Activated CD4-positive, alpha-beta T cell treated with anti-CD3 and anti-CD28 coated beads for 24 hours (primary cell): Measurements from ENCODE around the gene BCL6.
"Not testable (repeated sequence)": the region's sequence is repeated elsewhere in the genome, so short reads cannot be mapped to it uniquely, and the experiment has no call there.

Experiments
- DNase-seq, 2 donors: peaks; one replicate each; pipeline ENCODE4 v3.0.0-alpha.2; 2020; ENCODE audit warnings: low read depth in 2 of 2

The BCL6 gene

DNA sequence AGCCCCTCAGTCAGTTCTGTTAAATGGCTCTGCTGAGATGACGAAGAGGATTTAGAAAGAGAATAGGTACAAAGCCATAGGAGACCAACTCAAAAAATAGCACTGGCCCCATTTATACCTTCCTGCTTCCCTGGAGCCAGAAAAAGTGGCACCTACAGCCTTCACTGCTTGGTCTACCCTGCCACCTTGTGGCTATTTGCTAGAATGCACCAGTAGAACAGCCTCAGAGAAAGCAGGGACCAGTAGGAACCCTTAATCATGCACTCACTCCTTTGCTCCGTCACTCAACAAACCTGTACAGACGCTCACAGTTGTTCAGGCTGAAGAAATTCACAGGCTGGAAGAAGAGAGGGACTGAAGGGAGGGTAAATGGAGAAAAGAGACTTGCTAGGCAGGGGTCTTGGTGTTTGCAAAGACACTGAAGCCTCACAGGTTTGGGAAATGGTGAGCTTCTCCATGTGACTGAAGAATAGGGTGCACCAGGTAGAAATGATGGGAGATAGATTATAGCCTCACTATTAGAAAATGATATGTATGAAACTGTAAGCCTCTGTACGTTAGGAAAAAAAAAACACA, 30.8 kb downstream of the BCL6 start:
- DNase-seq = peak; percentile 59 to 65

DNA sequence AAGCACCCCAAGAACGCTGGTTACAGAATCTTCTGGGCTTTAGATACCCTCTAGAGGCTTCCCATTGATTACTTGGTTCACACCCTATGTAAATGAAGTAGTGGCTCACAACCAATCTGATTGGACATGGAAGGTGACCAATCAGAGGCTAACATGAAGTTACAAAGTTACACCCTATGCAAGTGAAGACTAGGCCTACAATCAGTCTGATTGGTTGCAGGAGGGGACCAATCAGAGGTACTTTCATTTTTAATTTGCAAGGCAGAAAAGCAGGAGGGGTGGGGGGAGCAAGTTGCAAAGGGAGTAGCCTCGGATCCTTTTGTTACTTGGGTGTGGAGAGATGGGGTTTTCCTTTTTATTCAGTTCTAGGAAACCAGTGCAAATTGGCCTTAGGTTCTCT, 31.8 kb downstream of the BCL6 start:
- DNase-seq = no peak

DNA sequence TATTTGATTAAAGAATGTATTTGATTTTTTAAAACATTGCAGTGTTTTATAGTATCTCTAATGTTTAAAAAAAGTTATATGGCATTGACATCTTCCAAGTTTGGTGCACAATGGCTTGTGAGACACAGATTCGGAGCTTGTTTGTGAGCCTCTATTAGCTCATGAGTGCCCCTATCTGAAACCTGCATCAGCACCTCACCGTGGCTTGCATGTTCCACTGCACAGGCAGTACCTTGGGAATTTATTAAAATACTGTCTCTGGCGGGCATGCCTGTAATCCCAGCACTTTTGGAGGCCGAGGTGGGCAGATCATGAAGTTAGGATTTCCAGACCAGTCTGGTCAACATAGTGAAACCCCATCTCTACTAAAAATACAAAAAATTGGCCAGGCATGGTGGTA, 36.1 kb downstream of the BCL6 start:
- DNase-seq = no peak

DNA sequence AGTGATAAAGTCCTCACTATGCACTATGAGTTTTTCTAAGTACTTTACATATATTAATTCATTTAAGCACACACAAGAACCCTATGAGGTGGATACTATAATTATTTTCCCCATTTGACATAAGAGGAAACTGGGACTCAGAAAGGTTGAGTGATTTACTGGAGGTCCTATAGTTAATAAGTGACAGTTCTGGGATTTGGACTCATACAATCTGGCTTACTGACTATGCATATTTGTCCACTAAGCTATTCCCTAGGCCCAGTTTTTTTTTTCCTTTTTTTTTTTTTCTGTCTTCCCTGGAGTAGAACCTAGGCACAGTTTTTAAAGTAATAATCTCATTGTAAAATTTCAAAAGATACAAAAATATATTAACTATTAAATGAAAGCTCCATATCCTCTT, 36.6 kb downstream of the BCL6 start:
- no peak for DNase-seq

DNA sequence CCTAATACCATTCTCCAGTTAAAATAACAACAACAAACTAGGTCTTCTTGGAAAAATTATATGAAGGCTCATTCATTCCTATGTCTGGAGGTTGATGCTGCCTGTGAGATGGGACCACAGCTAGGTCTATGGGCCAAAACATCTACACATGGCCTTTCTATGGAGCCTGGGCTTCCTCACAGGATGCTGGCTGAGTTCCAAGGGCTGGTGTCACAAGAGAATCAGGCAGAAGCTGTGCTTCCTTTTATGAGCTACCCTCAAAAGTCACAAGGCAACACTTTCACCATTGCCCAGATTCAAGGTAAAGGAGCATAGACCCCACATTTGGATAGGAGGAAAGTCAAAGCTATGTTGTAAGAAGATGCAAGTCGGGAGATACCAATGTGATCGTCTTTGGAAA, 38.3 kb downstream of the BCL6 start:
- no peak for DNase-seq

DNA sequence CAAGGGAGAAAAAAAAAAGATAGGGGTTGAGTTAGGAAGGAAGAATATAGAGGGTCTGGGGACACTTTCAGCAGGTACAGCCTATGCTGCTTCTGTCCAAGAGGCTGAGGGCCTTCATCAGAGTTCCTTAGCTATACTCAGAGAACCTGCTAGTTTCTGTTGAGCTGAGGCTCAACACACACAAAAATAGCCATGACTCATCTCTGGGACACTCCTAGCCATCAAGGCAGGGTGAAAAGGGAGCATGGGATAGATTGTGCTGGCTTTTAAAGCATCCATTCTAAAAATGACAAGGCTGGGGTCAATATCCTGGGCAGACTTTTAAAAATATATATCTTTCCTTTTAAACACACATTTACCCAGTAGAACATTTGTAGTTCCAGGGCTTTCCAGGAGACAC, 40.1 kb downstream of the BCL6 start:
- no peak for DNase-seq

DNA sequence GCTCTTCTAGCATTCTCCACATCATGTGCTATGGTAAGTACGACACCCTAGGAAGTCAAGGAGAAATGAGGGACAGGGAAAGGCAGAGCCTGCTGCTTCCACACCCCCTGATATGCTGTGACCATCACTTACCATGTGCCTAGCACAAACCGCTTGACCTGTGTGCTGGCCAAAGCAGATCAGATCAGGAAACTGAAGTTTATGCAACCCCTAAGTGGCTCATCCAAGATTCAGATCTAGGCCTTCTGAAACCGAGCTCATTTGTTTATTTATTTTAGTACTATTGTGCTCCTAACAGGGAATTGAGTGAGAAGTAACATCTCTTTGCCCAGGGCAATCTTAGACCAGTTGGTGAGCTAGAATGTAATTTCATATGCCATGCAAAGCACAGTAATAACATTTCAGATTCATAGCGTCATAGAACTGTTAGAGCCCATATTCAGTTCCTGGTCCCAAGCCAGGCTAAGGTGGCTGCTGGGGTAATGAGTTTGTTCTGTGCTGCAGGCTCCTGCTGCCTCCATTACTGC, 42.7 kb downstream of the BCL6 start, which contains the start of gene RTP2:
TSS of gene RTP2 (minus strand) at position 51 of the 527 bp plus-strand sequence. CDS start 429 bp downstream, outside the sequence.
- no peak for DNase-seq

DNA sequence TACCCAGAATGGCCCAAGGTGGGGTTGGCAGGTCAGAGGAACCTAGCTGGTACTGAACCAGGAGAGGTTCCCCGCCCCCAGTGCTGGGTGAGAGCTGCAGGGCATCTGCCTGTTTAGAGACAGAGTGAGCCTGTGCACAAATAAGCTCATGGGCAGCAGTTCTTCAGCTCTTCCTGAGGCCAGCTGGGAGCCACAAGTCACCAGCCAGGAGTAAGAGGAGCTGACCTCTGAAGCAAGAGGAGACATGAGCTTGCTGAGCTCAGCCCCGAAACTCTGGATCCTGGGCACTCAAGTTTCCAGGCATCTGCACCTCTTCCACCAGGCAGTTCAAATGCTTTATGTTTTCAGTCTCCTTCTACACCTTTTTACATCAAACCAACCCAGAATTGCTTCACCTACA, 45.0 kb downstream of the BCL6 start:
- no peak for DNase-seq

DNA sequence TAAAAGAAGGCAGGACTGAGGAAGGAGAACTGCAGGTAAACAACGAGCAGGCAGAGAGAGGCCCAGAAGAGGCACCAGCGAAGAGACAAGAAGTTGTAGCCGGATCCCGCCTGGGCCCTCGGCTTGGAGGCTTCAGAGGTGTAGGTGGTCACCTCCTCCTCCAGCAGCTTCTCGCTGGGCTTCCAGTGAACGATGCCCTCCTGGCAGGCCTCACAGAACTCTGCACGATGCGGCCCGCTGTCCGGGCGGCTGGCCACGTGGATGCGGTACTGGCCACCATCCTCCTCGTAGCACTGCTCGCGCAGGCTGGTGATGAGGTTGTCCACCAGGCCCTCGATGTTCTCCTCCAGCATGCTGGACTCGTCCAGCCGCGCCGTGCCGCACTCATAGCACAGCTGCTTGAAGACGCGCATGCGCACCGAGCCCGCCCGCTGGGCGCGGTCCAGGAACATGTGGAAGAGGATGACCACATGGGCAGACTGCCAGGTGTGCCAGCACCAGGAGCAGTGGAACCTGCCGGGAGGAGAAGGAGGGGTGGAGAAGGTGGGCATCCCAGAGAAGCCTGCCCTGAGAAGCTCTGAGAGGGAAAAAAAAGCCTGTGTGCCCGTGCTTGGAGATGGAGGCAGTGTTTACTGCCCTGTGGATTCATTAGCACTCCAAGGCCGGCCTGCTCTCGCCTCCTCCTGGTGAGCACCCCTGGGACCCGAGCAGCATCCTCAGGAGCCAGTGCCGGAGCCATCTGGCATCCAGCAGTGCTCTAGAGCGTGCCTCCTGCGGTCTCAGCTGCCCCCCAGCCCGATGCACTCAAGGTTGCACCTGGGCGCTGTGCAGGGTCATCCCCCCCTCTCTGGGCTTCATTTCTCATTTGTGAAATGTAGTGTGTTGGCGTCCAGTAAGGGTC, 46.5 kb downstream of the BCL6 start:
- DNase-seq = no peak

DNA sequence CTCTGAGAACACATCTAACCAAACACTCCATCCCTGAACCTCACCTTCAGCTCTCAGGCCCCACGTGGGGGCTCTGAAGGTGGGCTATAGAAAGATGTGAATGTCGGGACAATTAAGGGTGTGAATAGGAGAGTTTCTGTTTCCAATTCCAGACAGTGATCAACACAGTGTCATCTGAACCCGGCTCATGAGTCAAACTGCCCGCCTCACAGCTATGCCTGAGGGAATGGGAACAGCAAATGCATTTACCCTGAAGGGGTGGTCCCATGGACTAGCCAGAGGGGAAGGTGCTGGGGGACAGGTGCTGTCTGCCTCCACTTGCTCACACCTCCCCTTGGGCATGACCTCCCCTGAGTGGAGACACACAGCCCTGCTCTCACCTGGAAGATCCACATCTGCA, 49.2 kb downstream of the BCL6 start:
- no peak for DNase-seq

DNA sequence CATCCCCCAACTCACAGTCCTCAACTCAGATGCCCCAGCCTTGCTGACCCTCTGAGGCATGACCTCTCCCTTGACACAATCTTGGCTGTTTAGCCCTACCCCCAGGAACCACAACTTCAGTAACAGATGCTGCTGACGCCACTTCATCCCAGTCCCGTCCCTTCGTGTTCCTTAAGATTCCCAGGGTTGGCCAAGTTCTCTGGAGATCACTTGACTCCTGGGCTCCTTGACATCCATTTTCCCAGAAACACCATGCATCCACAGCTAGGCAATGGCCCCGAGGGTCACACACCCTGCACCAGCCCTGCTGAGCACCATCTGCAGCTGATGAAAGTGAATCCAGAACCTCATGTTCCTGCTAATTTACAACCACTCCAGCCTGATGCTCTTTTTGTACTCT, 49.8 kb downstream of the BCL6 start:
- DNase-seq = no peak

DNA sequence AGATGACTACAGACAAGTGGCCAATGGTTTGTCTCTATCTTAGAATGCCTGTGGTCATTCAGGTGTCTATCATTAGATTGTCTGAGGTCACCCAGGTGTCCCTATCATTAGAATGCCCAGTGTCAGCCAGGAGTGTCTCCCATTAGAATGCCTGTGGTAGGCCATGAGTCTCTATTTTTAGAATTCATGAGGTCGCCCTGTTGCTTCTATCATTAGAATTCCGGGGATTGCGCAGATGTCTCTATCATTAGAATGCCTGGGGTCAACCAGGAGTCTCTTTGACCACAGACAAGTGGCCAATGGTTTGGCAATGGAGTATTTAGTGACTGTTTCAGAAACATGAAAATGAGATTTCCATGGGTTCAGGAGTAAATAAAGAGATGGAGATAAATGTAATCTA, 50.5 kb downstream of the BCL6 start:
- no peak for DNase-seq

DNA sequence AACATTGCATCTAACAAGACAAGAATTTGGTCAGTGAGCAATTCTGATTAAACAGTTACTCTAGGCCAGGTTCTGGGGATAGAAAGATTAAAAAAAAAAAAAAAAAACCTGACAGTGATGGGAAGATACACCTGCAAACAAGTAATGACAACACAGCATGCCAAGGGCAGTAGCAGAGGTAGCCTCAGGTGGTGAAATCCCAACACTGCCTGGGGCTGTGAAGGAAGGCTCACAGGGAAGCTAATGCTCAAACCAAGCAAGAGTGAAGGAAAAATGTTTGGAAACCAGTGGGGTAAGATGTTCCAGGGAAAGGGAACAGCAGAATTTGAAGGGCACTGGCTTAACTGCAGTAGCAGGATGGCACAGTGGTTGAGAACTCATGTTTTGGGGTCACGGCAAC, 51.8 kb downstream of the BCL6 start:
- DNase-seq = no peak

DNA sequence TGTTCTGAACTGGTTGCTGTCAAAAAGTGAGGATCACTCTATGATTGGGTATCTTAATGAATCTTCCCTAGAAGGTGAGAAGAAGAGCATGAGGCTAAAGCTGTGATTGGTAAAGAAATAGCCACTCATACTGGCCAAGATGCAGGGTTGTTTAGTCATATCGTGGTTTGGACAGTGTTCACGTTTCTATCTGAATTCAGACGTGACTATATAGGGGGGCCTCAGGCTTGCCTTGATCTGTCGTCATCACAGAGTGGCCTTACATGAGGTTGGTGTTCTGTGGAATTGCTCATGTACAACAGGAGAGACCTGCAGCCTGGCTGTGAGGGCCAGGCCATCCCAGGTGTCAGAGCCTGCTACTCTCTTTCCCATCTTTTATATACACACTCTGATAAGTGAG, 55.3 kb downstream of the BCL6 start:
- no peak for DNase-seq

DNA sequence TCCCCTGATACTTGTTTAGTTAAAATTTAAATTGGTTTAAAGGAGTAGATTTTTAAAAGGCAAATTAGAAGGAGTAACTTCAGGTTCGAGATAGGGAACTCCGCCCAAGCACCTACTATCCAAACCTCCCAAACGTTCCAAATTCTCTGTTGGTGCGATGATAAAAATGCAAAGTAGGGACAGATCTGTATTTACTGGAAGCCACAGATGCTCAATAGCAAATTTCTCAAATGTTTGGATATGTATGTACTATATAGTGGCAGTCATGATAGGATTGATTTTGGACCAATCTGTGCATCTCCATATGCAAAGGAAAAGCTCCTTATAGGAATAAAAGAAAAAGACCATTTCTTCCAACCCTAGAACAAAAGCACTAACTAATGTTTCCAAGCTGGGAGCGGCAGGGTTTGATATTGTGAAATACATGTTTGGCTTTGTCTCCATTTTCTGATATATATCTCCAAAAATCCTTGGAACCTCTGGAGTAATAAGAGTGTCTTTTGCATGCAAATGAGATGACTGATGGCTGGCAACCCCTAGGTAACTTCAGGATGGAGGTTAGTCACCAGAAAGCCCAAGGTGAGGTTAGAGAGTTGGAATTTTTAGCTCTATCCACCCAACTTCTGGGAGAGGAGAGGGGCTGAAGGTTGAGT, 58.5 kb downstream of the BCL6 start:
- DNase-seq = no peak

DNA sequence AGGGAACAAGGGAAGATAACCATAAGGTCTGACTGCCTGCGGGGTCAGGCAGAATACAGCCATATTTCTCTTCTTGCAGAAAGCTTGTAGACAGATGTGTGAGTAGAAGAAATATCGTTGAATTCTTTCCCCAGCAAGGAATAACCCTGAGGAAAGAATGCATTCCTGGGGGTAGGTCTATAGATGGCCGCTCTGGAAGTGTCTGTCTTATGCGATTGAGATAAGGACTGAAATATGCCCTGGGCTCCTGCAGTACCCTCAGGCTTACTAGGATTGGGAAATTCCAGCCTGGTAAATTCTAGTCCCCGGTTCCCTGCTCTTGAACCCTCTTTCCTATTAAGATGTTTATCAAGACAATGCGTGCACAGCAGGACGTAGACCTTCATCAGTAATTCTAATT, 59.3 kb downstream of the BCL6 start:
- DNase-seq = no peak

DNA sequence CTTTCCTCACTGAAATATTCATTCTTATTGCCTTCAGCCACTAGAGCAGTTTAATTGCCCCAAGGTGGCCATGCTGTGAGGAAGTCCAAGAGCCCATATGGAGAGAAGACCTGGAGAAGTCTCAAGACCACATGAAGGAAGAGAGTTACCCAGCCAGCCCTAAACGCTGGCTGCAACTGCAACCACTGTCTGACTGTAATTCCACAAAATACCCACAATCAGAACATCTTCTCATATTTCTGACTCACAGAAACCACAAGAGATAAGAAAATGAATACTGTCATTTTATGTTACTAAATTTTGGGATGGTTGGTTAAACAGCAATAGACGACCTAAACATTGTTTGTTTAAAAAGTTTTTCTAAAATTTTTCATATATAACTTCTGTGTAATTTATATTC, 60.4 kb downstream of the BCL6 start:
- no peak for DNase-seq

DNA sequence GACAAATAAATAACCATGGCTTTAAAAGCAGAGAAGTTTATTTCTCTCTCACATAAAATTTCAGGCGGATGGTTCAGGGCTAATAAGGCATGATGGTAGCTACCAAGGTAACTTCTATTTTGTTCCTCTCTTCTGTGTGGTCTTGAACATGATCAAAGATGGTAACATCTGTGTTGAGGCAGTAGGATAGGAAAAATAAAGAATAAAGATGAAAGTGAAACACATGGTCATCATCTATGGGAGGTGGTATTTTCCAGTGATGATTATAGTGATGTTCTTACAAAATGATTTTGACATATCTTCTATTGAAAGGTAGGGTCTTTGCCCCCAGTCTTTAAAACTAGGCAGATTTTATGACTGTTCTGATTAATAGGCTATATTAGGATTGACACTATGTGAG, 60.8 kb downstream of the BCL6 start:
- DNase-seq = no peak

DNA sequence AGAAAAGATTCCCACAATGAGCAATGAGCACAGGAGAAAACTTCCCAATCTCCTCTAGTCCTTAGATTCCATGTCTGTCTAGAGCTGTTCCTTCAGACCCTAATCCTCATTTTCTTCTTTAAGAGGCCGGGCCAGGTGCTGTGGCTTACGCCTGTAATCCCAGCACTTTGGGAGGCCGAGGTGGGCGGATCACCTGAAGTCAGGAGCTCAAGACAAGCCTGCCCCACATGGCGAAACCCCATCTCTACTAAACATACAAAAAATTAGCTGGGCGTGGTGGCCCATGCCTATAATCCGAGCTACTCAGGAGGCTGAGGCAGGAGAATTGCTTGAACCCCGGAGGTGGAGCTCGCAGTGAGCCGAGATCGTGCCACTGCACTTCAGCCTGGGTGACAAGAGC, 63.5 kb downstream of the BCL6 start:
- DNase-seq = not testable (repeated sequence)

DNA sequence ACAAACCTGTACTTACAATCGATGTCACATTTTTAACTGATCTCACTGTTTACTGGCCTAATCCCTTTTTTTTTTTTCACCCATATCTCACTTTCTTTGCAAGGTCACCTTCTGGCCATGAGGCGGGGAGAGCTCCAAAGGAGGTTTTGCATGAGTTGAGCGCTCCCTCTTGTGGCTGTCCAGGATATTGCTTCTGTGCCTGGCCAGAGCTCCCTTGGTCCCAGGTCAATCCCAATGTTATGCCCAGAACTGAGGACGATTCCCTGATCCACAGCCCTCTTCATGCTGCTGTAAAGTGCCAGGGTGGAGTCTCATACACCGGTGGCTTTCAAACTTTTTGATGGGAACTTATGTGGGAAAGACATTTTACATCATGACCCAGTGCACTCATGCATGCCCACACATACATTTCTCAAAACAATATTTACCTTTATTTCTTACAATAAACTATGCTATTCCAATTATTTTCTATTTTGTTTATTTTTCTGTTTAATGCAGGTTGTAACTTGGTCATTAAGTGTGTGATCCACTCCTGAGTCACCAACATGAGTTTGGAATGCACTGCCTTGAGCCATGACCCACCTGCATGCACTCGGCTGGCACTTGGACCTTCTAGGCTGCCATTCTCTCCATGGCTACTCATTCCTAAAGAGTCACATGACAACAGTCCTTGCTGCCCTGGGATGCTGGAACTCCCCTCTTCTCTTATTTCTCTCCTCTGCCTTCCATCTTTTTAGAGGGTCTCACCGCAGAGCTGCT, 65.5 kb downstream of the BCL6 start:
- peak; percentile 51 for DNase-seq

DNA sequence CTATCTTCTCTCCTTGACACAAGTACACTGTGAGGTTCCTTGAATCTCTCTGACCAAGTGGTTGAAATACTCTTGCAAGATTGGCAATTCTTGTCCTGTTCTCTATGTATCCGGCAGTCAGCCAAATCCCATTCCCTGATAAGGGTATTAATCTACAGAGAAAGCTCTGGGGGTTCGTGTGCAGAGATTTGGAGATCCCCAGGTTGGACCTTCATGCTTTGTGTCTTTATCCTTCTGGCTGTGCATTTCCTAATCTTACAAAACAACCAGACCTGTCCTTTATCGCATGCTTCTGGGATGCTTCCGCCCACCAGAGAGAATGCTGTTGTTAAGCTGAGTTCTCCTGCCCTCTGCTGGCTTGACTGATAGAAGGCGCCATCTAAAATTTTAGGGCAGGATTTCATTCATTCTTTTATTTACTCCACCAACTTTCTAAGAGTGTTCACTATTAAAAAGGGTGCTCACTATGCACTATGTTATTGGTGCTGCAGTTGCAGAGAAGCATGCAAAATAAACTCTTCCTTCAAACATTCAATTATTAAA, 66.5 kb downstream of the BCL6 start:
- DNase-seq = peak in 1 of 2 donors; percentile 9

DNA sequence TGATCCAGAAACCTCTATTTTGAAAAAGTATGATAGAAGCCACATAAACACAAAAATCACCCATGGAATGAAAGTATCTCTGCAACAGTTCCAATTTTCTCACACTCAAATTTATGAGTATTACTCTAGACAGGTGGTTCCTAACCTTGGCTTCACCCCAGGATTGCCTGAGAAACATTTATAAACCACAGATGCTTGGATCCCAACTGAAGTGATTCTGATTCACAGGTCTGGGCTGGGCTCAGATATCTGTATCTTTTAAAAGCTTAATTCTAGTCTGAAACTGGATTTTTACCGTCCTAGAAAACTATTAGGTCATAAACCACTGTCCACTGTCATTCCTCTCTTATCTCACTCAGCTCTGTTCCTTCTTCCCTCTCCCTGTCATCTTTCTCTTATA, 67.7 kb downstream of the BCL6 start:
- no peak for DNase-seq
